Activated naive CD4-positive, alpha-beta T cell treated with anti-CD3 and anti-CD28 coated beads, Interleukin-2, amount 10 ng/mL, durations not matched to agents 7 days and 5 days (primary cell): Measurements from ENCODE around the gene TEX44.
"Not testable (repeated sequence)": the region's sequence is repeated elsewhere in the genome, so short reads cannot be mapped to it uniquely, and the experiment has no call there.

Experiments
- CTCF ChIA-PET: fragments of 350-600 bp; sonication (Branson Sonifier 250); formaldehyde crosslinking; loops from one replicate; lab custom pipeline; 2021; ENCODE audit warnings: antibody characterized with exemption; lab: Charles Lee
- DNase-seq: peaks from one replicate; pipeline ENCODE4 v3.0.0-alpha.2; 2020
- H3K27ac Mint-ChIP-seq: one replicate; pipeline ENCODE4 v1.8.0; 2021; ENCODE audit warnings: mild to moderate bottlenecking, moderate library complexity, mixed read lengths
- H3K27me3 Mint-ChIP-seq: one replicate; pipeline ENCODE4 v1.8.0; 2021; ENCODE audit warnings: mild to moderate bottlenecking, mixed read lengths
- H3K36me3 Mint-ChIP-seq: one replicate; pipeline ENCODE4 v1.8.0; 2021; ENCODE audit warnings: mixed read lengths
- H3K4me1 Mint-ChIP-seq: one replicate; pipeline ENCODE4 v1.8.0; 2021; ENCODE audit warnings: mixed read lengths
- H3K4me3 Mint-ChIP-seq: one replicate; pipeline ENCODE4 v1.8.0; 2021; ENCODE audit warnings: mild to moderate bottlenecking, moderate library complexity, mixed read lengths
- H3K9me3 Mint-ChIP-seq: one replicate; pipeline ENCODE4 v1.8.0; 2021; ENCODE audit warnings: mixed read lengths

Gene TEX44

GRCh38 chr2:231592636-231593145 is at the start of gene TEX44:
TEX44 (plus strand) TSS chr2:231592864; CDS start chr2:231592952, 88 bp downstream.
- Mint-ChIP-seq H3K27ac (no peak within 1 kb of the TSS), H3K27me3 (peaks cover 22% of the 10 kb centered on the region), H3K4me1 (no peaks in the 10 kb centered on the region), H3K4me3 (no peak within 1 kb of the TSS), H3K9me3 (no peaks in the 10 kb centered on the region), H3K36me3 (no peaks in the 10 kb centered on the region)
- no peak for DNase-seq
- CTCF ChIA-PET: interaction anchor here (0.9 to 1.6 kb wide), 2 partner anchors 9 to 10 kb away, joined by 3 to 6 read pairs; no protein-coding TSS in a partner anchor

- Mint-ChIP-seq H3K9me3 (peaks cover 18% of the 10 kb centered on the region), H3K4me3 (peak overlapping the region; percentile 51), H3K27ac (peak overlapping the region; percentile 92), H3K4me1 (peaks cover 52% of the 10 kb centered on the region), H3K27me3 (peaks cover 37% of the 10 kb centered on the region), H3K36me3 (peaks cover 25% of the 10 kb centered on the region)
- CTCF ChIA-PET: interaction anchor here (0.6 to 1.4 kb wide), 5 partner anchors 12 to 124 kb away, joined by 3 to 8 read pairs (median 4); no protein-coding TSS in a partner anchor
- peak; percentile 81 for DNase-seq
Observed at GRCh38 chr2:231545105-231545902, 47.4 kb upstream of the TEX44 start.

- Mint-ChIP-seq H3K4me3 (peak overlapping the region; percentile 51), H3K36me3 (peaks cover 26% of the 10 kb centered on the region), H3K4me1 (peaks cover 52% of the 10 kb centered on the region), H3K27ac (peak overlapping the region; percentile 92), H3K27me3 (peaks cover 36% of the 10 kb centered on the region), H3K9me3 (peaks cover 19% of the 10 kb centered on the region)
- CTCF ChIA-PET: interaction anchor here (0.6 to 2.6 kb wide), 6 partner anchors 11 to 82 kb away, joined by 3 to 6 read pairs (median 4); partner anchors contain the start of gene NCL
- DNase-seq: no peak
Observed at GRCh38 chr2:231546014-231546715, 46.5 kb upstream of the TEX44 start.

- H3K4me3 Mint-ChIP-seq: no peak overlapping the region
- CTCF ChIA-PET: interaction anchor here (1.0 to 2.6 kb wide), 3 partner anchors 15 to 83 kb away, joined by 3 to 6 read pairs (median 3); partner anchors contain the start of gene NCL
- H3K27me3 Mint-ChIP-seq: peaks cover 40% of the 10 kb centered on the region
- no peak overlapping the region for H3K27ac Mint-ChIP-seq
- H3K9me3 Mint-ChIP-seq: peaks cover 13% of the 10 kb centered on the region
- peaks cover 52% of the 10 kb centered on the region for H3K4me1 Mint-ChIP-seq
- DNase-seq: no peak
- H3K36me3 Mint-ChIP-seq: peaks cover 22% of the 10 kb centered on the region
Observed at GRCh38 chr2:231547315-231548110, 45.2 kb upstream of the TEX44 start.

GRCh38 chr2:231548752-231549151 is 43.9 kb upstream of the TEX44 start:
- CTCF ChIA-PET: interaction anchor here (2.6 kb wide), 1 partner anchor 16 kb away, joined by 6 read pairs; no protein-coding TSS in a partner anchor
- no peak overlapping the region for H3K27ac Mint-ChIP-seq
- peaks cover 44% of the 10 kb centered on the region for H3K27me3 Mint-ChIP-seq
- no peak for DNase-seq
- H3K36me3 Mint-ChIP-seq: peaks cover 24% of the 10 kb centered on the region
- peaks cover 14% of the 10 kb centered on the region for H3K9me3 Mint-ChIP-seq
- peaks cover 50% of the 10 kb centered on the region for H3K4me1 Mint-ChIP-seq
- H3K4me3 Mint-ChIP-seq: no peak overlapping the region

- H3K27me3 Mint-ChIP-seq: peaks cover 53% of the 10 kb centered on the region
- H3K4me1 Mint-ChIP-seq: peaks cover 56% of the 10 kb centered on the region
- H3K27ac Mint-ChIP-seq: peak overlapping the region; percentile 67
- CTCF ChIA-PET: interaction anchor here (0.7 to 0.8 kb wide), 2 partner anchors 34 to 67 kb away, joined by 3 read pairs; no protein-coding TSS in a partner anchor
- H3K9me3 Mint-ChIP-seq: peaks cover 14% of the 10 kb centered on the region
- no peak overlapping the region for H3K4me3 Mint-ChIP-seq
- no peak for DNase-seq
- peaks cover 24% of the 10 kb centered on the region for H3K36me3 Mint-ChIP-seq
Observed at GRCh38 chr2:231549446-231550239, 43.0 kb upstream of the TEX44 start.

- no peak overlapping the region for H3K4me3 Mint-ChIP-seq
- H3K27me3 Mint-ChIP-seq: peaks cover 70% of the 10 kb centered on the region
- CTCF ChIA-PET: interaction anchor here (0.6 to 2.0 kb wide), 6 partner anchors 12 to 373 kb away, joined by 3 to 8 read pairs (median 4); partner anchors contain the start of gene NMUR1
- DNase-seq: no peak
- H3K36me3 Mint-ChIP-seq: peaks cover 17% of the 10 kb centered on the region
- peaks cover 49% of the 10 kb centered on the region for H3K4me1 Mint-ChIP-seq
- no peak overlapping the region for H3K27ac Mint-ChIP-seq
- H3K9me3 Mint-ChIP-seq: peaks cover 14% of the 10 kb centered on the region
Observed at GRCh38 chr2:231552752-231553151, 39.9 kb upstream of the TEX44 start.

DNA sequence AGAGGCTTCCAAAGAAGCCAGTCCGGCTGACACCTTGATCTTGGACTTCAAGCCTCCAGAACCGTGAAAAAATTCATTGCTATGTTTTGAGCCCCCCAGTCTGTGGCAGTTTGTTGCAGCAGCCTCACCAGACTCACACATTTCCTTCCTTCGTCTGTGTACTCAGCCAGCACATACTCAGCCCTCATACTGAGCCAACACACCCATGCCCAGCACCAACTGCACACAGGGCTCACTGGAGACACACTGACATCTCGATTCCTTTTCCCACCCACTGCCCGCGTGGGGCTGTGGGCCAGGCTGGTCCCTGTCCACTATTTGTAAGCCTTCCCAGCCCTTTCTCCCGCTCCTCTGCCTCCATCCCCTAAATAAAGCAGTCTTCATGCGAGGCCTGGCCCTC is 38.3 kb upstream of the TEX44 start:
- CTCF ChIA-PET: interaction anchor here (5.1 to 5.2 kb wide), 2 partner anchors 25 to 36 kb away, joined by 43 to 51 read pairs; partner anchors contain the start of gene NMUR1
- H3K9me3 Mint-ChIP-seq: peaks cover 14% of the 10 kb centered on the region
- no peak for DNase-seq
- H3K27me3 Mint-ChIP-seq: peaks cover 61% of the 10 kb centered on the region
- H3K27ac Mint-ChIP-seq: peak overlapping the region; percentile 56
- H3K36me3 Mint-ChIP-seq: peaks cover 14% of the 10 kb centered on the region
- H3K4me3 Mint-ChIP-seq: peak overlapping the region; percentile 48
- H3K4me1 Mint-ChIP-seq: peaks cover 38% of the 10 kb centered on the region

- Mint-ChIP-seq H3K9me3 (peaks cover 14% of the 10 kb centered on the region), H3K36me3 (peaks cover 14% of the 10 kb centered on the region), H3K27me3 (peaks cover 57% of the 10 kb centered on the region), H3K27ac (peak overlapping the region; percentile 20), H3K4me1 (peaks cover 33% of the 10 kb centered on the region), H3K4me3 (peak overlapping the region; percentile 48)
- DNase-seq: no peak
- CTCF ChIA-PET: interaction anchor here (0.8 to 5.2 kb wide), 5 partner anchors 22 to 46 kb away, joined by 3 to 51 read pairs (median 8); partner anchors contain the start of gene NMUR1
Observed at GRCh38 chr2:231554748-231555545, 37.7 kb upstream of the TEX44 start.

GRCh38 chr2:231556496-231556895 is 36.2 kb upstream of the TEX44 start:
- H3K27ac Mint-ChIP-seq: peak overlapping the region; percentile 55

DNA sequence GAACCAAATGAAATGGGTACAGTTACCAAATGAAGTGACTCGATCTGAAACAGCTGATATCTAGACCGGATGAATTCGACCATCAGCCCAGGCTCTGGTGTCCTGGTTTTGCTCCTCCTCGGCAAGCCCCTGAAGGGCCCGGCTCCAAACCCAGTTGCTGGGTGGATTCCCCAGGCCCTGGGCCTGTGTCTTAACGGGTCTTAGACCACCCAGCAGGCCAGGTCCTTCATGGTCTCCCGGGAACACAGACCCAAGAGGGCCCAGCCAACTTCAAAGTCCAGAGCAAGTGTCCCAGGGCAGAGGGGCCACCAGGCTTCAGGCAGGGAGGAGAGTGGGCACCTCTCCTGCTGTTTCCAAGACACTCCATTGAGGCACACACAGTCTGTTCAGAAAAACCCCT is 35.7 kb upstream of the TEX44 start:
- H3K36me3 Mint-ChIP-seq: peaks cover 11% of the 10 kb centered on the region
- H3K27ac Mint-ChIP-seq: no peak overlapping the region
- no peak overlapping the region for H3K4me3 Mint-ChIP-seq
- peaks cover 11% of the 10 kb centered on the region for H3K9me3 Mint-ChIP-seq
- peaks cover 41% of the 10 kb centered on the region for H3K27me3 Mint-ChIP-seq
- CTCF ChIA-PET: interaction anchor here (1.0 to 6.1 kb wide), 8 partner anchors 12 to 76 kb away, joined by 3 to 51 read pairs (median 10); partner anchors contain the start of gene NMUR1
- peaks cover 31% of the 10 kb centered on the region for H3K4me1 Mint-ChIP-seq
- no peak for DNase-seq

More at GRCh38 chr2:231556496-231556895, 36.2 kb upstream of the TEX44 start:
- not testable (repeated sequence) for DNase-seq, H3K4me3 Mint-ChIP-seq
- peaks cover 11% of the 10 kb centered on the region for H3K9me3 Mint-ChIP-seq
- H3K27me3 Mint-ChIP-seq: peaks cover 46% of the 10 kb centered on the region
- H3K4me1 Mint-ChIP-seq: peaks cover 31% of the 10 kb centered on the region
- H3K36me3 Mint-ChIP-seq: peaks cover 11% of the 10 kb centered on the region
- CTCF ChIA-PET: interaction anchor here (1.3 to 6.1 kb wide), 6 partner anchors 11 to 75 kb away, joined by 5 to 51 read pairs (median 22); partner anchors contain the start of gene NMUR1
